GM12892 (cell line): ENCODE data around the gene FNDC3A.

ENCODE experiments used
- POLR2A ChIP-seq: IDR thresholded peaks from 2 replicates; pipeline ENCODE4 v1.6.1; 2011; ENCODE audit warnings: low read depth, low read length, control low read depth
- POLR2AphosphoS5 ChIP-seq: IDR thresholded peaks from 2 replicates; pipeline ENCODE4 v1.6.1; 2011; ENCODE audit warnings: low read depth, low read length, control low read depth
- TAF1 ChIP-seq: IDR thresholded peaks from 2 replicates; pipeline ENCODE4 v1.6.1; 2011; ENCODE audit warnings: low read depth, mild to moderate bottlenecking, control low read depth, low read length, borderline replicate concordance

DNA sequence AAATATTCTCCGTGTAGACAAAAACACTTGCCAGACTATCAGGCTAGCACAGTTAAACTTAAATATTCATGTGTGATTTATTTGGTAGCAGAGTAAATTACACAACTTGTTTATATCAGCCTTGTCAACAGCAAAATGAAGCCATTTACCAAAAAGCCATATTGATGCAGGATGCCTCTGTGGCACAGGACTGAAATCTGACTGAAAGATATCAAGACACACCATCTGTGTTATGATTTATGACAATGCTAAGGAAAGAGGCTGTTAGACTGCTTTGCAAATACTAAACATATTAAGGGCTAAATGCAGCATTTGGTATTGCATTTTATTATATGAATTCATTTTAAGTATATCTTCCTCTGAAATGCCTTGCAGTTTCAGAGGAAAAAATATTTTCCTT, 44.8 kb upstream of the FNDC3A start:
- TF ChIP-seq POLR2A (no peak), POLR2AphosphoS5 (no peak), TAF1 (no peak)
